WTC11 (cell line): Measurements from ENCODE around the gene SLC25A39. TPM values are rescaled to one million over a fixed set of nuclear protein-coding genes. Genes with fewer than 3 reads are reported as not detected.

Experiments used
- ATAC-seq: fragments of 200-7000 bp; cut with Tn5 transposase; 2 replicates; pipeline ENCODE4 v1.10.0; 2021; ENCODE audit warnings: mild to moderate bottlenecking, moderate library complexity
- CTCF ChIA-PET: fragments of 300-600 bp; sonication (Branson Sonifier 250); formaldehyde crosslinking; loops from one replicate; lab custom pipeline; 2021; ENCODE audit warnings: antibody characterized with exemption; lab: Charles Lee
- POLR2A ChIA-PET: fragments of 350-600 bp; sonication (Branson Sonifier 250); formaldehyde crosslinking; loops from one replicate; lab custom pipeline; 2021; ENCODE audit warnings: antibody characterized with exemption; lab: Charles Lee
- DNase-seq: peaks from one replicate; pipeline ENCODE4 v3.0.0; 2021; ENCODE audit warnings: low spot score
- H3K27ac Mint-ChIP-seq: 2 replicates; pipeline ENCODE4 v1.8.0; 2021; ENCODE audit warnings: mixed read lengths
- H3K27me3 Mint-ChIP-seq: 2 replicates; pipeline ENCODE4 v1.8.0; 2021; ENCODE audit warnings: low read depth, mild to moderate bottlenecking, moderate library complexity, mixed read lengths
- H3K36me3 Mint-ChIP-seq: 2 replicates; pipeline ENCODE4 v1.8.0; 2021; ENCODE audit warnings: mixed read lengths
- H3K4me1 Mint-ChIP-seq: 2 replicates; pipeline ENCODE4 v1.8.0; 2022; ENCODE audit warnings: mixed read lengths
- H3K4me3 Mint-ChIP-seq: 2 replicates; pipeline ENCODE4 v1.8.0; 2021; ENCODE audit warnings: mild to moderate bottlenecking, moderate library complexity, mixed read lengths
- H3K9me3 Mint-ChIP-seq: 2 replicates; pipeline ENCODE4 v1.8.0; 2021; ENCODE audit warnings: mixed read lengths
- ATF3 ChIP-seq: sonication (generic); formaldehyde crosslinking; conservative IDR thresholded peaks from 2 replicates; pipeline ENCODE4 v1.8.1; 2022; ENCODE audit warnings: mild to moderate bottlenecking, missing genetic modification reagents
- ESRRA ChIP-seq: sonication (generic); formaldehyde crosslinking; IDR thresholded peaks from 2 replicates; pipeline ENCODE4 v1.8.1; 2022; ENCODE audit warnings: mild to moderate bottlenecking, missing genetic modification reagents, borderline replicate concordance
- IRF2 ChIP-seq: sonication (generic); formaldehyde crosslinking; IDR thresholded peaks from 2 replicates; pipeline ENCODE4 v1.8.0; 2022; ENCODE audit warnings: low read depth, missing genetic modification reagents, borderline replicate concordance
- NFYB ChIP-seq: sonication (generic); formaldehyde crosslinking; conservative IDR thresholded peaks from 2 replicates; pipeline ENCODE4 v1.8.0; 2022; ENCODE audit warnings: low read depth, missing genetic modification reagents
- NR1H2 ChIP-seq: sonication (generic); formaldehyde crosslinking; IDR thresholded peaks from 2 replicates; pipeline ENCODE4 v1.9.0; 2021; ENCODE audit warnings: mild to moderate bottlenecking, moderate library complexity, missing genetic modification reagents
- RORB ChIP-seq: fragments of 250-450 bp; sonication (Bioruptor Pico); IDR thresholded peaks from 2 replicates; pipeline ENCODE4 v1.9.0; 2021; ENCODE audit warnings: mild to moderate bottlenecking
- SP1 ChIP-seq: sonication (generic); formaldehyde crosslinking; conservative IDR thresholded peaks from 2 replicates; pipeline ENCODE4 v1.8.1; 2022; ENCODE audit warnings: missing genetic modification reagents
- TEAD4 ChIP-seq: sonication (generic); formaldehyde crosslinking; IDR thresholded peaks from 2 replicates; pipeline ENCODE4 v1.8.0; 2022; ENCODE audit warnings: mild to moderate bottlenecking, missing genetic modification reagents
- TP53 ChIP-seq: sonication (generic); formaldehyde crosslinking; IDR thresholded peaks from 2 replicates; pipeline ENCODE4 v1.8.1; 2023; ENCODE audit warnings: mild to moderate bottlenecking, missing genetic modification reagents
- USF1 ChIP-seq: sonication (generic); formaldehyde crosslinking; IDR thresholded peaks from 2 replicates; pipeline ENCODE4 v1.8.0; 2022; ENCODE audit warnings: mild to moderate bottlenecking, missing genetic modification reagents
- USF2 ChIP-seq: sonication (generic); formaldehyde crosslinking; IDR thresholded peaks from 2 replicates; pipeline ENCODE4 v1.8.1; 2023; ENCODE audit warnings: mild to moderate bottlenecking, missing genetic modification reagents, moderate library complexity
- ZBTB21 ChIP-seq: sonication (generic); formaldehyde crosslinking; IDR thresholded peaks from 2 replicates; pipeline ENCODE4 v1.8.1; 2023; ENCODE audit warnings: mild to moderate bottlenecking, missing genetic modification reagents, borderline replicate concordance
- ZMAT4 ChIP-seq: fragments of 250-450 bp; sonication (Bioruptor Pico); IDR thresholded peaks from 2 replicates; pipeline ENCODE4 v1.9.0; 2021; ENCODE audit warnings: mild to moderate bottlenecking
- ZNF138 ChIP-seq: sonication (generic); formaldehyde crosslinking; conservative IDR thresholded peaks from 2 replicates; pipeline ENCODE4 v1.8.1; 2022; ENCODE audit warnings: mild to moderate bottlenecking, moderate library complexity, missing genetic modification reagents
- ZNF219 ChIP-seq: sonication (generic); formaldehyde crosslinking; IDR thresholded peaks from 2 replicates; pipeline ENCODE4 v1.8.0; 2023; ENCODE audit warnings: missing genetic modification reagents, mild to moderate bottlenecking, borderline replicate concordance
- ZNF317 ChIP-seq: sonication (generic); formaldehyde crosslinking; IDR thresholded peaks from 2 replicates; pipeline ENCODE4 v1.8.1; 2023; ENCODE audit warnings: low read depth, mild to moderate bottlenecking, moderate library complexity, missing genetic modification reagents, borderline replicate concordance
- ZNF423 ChIP-seq: fragments of 250-450 bp; sonication (Bioruptor Pico); IDR thresholded peaks from 2 replicates; pipeline ENCODE4 v2.1.2; 2022; ENCODE audit warnings: mild to moderate bottlenecking, moderate library complexity
- ZNF532 ChIP-seq: fragments of 250-450 bp; sonication (Bioruptor Pico); IDR thresholded peaks from 2 replicates; pipeline ENCODE4 v1.9.0; 2021; ENCODE audit warnings: mild to moderate bottlenecking, borderline replicate concordance
- total RNA-seq: library from RNA; stranded (reverse); gene quantifications from 3 replicates; pipeline ENCODE4 v1.2.3, GENCODE V29; 2021
- TF ChIP-seq, protein P1 (sequence below): fragments of 250-450 bp; sonication (Bioruptor Pico); IDR thresholded peaks from 2 replicates; pipeline ENCODE4 v1.9.0; 2021; ENCODE audit warnings: mild to moderate bottlenecking
- TF ChIP-seq, protein P2 (sequence below): sonication (generic); formaldehyde crosslinking; IDR thresholded peaks from 2 replicates; pipeline ENCODE4 v1.8.1; 2022; ENCODE audit warnings: mild to moderate bottlenecking, missing genetic modification reagents, moderate library complexity, borderline replicate concordance

Gene SLC25A39
- total RNA-seq, 1 experiment from 2014 or later = 271 TPM

DNA sequence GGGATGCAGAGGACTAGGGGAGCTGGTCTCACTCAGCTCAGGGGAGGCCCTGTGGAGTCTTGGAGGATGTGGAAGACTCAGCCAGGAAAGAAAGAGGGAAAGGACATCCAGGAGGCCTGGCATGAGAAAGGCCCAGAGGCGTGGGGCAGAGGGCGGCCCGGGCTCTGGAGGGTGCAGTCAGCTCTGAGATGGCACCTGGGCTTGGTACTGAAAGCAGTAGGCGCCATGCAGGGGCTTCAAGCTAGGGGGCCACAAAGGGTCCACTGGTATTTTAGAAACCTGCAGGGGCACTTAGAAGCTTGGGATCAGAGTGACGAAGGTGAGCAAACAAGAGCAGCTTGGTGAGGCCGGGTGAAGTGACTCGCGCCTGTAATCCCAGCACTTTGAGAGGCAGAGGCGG is 33.4 kb upstream of the SLC25A39 start:
- H3K4me3 Mint-ChIP-seq = no peak overlapping the region

More for the DNA sequence above, 33.4 kb upstream of the SLC25A39 start:
- H3K36me3 Mint-ChIP-seq = no peaks in the 10 kb centered on the region
- POLR2A ChIA-PET = interaction anchor here (1.1 kb wide), 1 partner anchor 138 kb away, joined by 4 read pairs; no protein-coding TSS in a partner anchor
- no peak overlapping the region for H3K27ac Mint-ChIP-seq
- DNase-seq (no peak), ATAC-seq (no peak)
- peaks cover 2% of the 10 kb centered on the region; the same call in 1 of the 2 replicates for H3K27me3 Mint-ChIP-seq
- peaks cover 29% of the 10 kb centered on the region for H3K4me1 Mint-ChIP-seq
- CTCF ChIA-PET = interaction anchor here (0.9 to 9.4 kb wide), 8 partner anchors 13 to 298 kb away, joined by 3 to 128 read pairs (median 6); partner anchors contain the start of genes ATXN7L3, GRN and MEIOC
- no peaks in the 10 kb centered on the region for H3K9me3 Mint-ChIP-seq
- TF ChIP-seq IRF2 (no peak), USF1 (no peak), ZNF138 (CRISPR knock-in tag) (no peak), ZNF219 (CRISPR knock-in tag) (no peak), ZMAT4 (no peak), SP1 (CRISPR knock-in tag) (no peak), ZNF532 (CRISPR knock-in tag) (no peak), NFYB (no peak), NR1H2 (CRISPR knock-in tag) (no peak), TP53 (CRISPR knock-in tag) (no peak), ZNF317 (CRISPR knock-in tag) (no peak), ZNF423 (CRISPR knock-in tag) (no peak), TEAD4 (CRISPR knock-in tag) (no peak), USF2 (CRISPR knock-in tag) (no peak), RORB (CRISPR knock-in tag) (no peak), ZBTB21 (CRISPR knock-in tag) (no peak), ESRRA (CRISPR knock-in tag) (no peak), ATF3 (CRISPR knock-in tag) (no peak)
- TF ChIP-seq, protein P1, sequence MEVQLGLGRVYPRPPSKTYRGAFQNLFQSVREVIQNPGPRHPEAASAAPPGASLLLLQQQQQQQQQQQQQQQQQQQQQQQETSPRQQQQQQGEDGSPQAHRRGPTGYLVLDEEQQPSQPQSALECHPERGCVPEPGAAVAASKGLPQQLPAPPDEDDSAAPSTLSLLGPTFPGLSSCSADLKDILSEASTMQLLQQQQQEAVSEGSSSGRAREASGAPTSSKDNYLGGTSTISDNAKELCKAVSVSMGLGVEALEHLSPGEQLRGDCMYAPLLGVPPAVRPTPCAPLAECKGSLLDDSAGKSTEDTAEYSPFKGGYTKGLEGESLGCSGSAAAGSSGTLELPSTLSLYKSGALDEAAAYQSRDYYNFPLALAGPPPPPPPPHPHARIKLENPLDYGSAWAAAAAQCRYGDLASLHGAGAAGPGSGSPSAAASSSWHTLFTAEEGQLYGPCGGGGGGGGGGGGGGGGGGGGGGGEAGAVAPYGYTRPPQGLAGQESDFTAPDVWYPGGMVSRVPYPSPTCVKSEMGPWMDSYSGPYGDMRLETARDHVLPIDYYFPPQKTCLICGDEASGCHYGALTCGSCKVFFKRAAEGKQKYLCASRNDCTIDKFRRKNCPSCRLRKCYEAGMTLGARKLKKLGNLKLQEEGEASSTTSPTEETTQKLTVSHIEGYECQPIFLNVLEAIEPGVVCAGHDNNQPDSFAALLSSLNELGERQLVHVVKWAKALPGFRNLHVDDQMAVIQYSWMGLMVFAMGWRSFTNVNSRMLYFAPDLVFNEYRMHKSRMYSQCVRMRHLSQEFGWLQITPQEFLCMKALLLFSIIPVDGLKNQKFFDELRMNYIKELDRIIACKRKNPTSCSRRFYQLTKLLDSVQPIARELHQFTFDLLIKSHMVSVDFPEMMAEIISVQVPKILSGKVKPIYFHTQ = no peak
- TF ChIP-seq, protein P2, sequence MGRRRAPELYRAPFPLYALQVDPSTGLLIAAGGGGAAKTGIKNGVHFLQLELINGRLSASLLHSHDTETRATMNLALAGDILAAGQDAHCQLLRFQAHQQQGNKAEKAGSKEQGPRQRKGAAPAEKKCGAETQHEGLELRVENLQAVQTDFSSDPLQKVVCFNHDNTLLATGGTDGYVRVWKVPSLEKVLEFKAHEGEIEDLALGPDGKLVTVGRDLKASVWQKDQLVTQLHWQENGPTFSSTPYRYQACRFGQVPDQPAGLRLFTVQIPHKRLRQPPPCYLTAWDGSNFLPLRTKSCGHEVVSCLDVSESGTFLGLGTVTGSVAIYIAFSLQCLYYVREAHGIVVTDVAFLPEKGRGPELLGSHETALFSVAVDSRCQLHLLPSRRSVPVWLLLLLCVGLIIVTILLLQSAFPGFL (CRISPR knock-in tag) = no peak
